GM10248 (cell line): ENCODE measurements around the gene RIC3.
A peak's percentile ranks its signal among the peaks of the same experiment; 100 is the strongest.

Source experiments
- CTCF ChIA-PET: fragments of 300-600 bp; sonication (Branson Sonifier 250); formaldehyde crosslinking; extraction: SDS; loops from one replicate; lab custom pipeline; 2021; ENCODE audit warnings: antibody characterized with exemption; lab: Yijun Ruan, JAX
- POLR2A ChIA-PET: fragments of 350-650 bp; sonication (Branson Sonifier 250); formaldehyde crosslinking; extraction: SDS; loops from one replicate; lab custom pipeline; 2020; ENCODE audit warnings: antibody characterized with exemption; lab: Yijun Ruan, JAX
- DNase-seq: peaks from one replicate; pipeline ENCODE4 v3.0.0; 2012; ENCODE audit errors: extremely low spot score
- TF ChIP-seq, protein P1 (sequence below): IDR thresholded peaks from 2 replicates; pipeline ENCODE4 v1.5.1; 2012; ENCODE audit warnings: mild to moderate bottlenecking, low read depth; ENCODE audit errors: extremely low read depth, missing control alignments, control extremely low read depth

Gene RIC3

GRCh38 chr11:8080069-8080670, 88.7 kb downstream of the RIC3 start:
- ChIA-PET CTCF (interaction anchor here (1.6 to 3.4 kb wide), 5 partner anchors 8 to 74 kb away, joined by 6 to 16 read pairs (median 11); no protein-coding TSS in a partner anchor), POLR2A (no interaction called here)
- no peak for DNase-seq
- TF ChIP-seq, protein P1, sequence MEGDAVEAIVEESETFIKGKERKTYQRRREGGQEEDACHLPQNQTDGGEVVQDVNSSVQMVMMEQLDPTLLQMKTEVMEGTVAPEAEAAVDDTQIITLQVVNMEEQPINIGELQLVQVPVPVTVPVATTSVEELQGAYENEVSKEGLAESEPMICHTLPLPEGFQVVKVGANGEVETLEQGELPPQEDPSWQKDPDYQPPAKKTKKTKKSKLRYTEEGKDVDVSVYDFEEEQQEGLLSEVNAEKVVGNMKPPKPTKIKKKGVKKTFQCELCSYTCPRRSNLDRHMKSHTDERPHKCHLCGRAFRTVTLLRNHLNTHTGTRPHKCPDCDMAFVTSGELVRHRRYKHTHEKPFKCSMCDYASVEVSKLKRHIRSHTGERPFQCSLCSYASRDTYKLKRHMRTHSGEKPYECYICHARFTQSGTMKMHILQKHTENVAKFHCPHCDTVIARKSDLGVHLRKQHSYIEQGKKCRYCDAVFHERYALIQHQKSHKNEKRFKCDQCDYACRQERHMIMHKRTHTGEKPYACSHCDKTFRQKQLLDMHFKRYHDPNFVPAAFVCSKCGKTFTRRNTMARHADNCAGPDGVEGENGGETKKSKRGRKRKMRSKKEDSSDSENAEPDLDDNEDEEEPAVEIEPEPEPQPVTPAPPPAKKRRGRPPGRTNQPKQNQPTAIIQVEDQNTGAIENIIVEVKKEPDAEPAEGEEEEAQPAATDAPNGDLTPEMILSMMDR, result no peak

- no peak for DNase-seq
- ChIA-PET POLR2A (no interaction called here), CTCF (interaction anchor here (0.8 to 3.4 kb wide), 6 partner anchors 9 to 73 kb away, joined by 3 to 16 read pairs (median 10); no protein-coding TSS in a partner anchor)
- TF ChIP-seq, protein P1, result no peak
Measured at GRCh38 chr11:8079111-8079675, 89.6 kb downstream of the RIC3 start.

- CTCF ChIA-PET, result no interaction called here
- POLR2A ChIA-PET, result no interaction called here
- TF ChIP-seq, protein P1, result no peak
- DNase-seq, result no peak
Measured at GRCh38 chr11:8075119-8075726, 93.6 kb downstream of the RIC3 start.

DNA sequence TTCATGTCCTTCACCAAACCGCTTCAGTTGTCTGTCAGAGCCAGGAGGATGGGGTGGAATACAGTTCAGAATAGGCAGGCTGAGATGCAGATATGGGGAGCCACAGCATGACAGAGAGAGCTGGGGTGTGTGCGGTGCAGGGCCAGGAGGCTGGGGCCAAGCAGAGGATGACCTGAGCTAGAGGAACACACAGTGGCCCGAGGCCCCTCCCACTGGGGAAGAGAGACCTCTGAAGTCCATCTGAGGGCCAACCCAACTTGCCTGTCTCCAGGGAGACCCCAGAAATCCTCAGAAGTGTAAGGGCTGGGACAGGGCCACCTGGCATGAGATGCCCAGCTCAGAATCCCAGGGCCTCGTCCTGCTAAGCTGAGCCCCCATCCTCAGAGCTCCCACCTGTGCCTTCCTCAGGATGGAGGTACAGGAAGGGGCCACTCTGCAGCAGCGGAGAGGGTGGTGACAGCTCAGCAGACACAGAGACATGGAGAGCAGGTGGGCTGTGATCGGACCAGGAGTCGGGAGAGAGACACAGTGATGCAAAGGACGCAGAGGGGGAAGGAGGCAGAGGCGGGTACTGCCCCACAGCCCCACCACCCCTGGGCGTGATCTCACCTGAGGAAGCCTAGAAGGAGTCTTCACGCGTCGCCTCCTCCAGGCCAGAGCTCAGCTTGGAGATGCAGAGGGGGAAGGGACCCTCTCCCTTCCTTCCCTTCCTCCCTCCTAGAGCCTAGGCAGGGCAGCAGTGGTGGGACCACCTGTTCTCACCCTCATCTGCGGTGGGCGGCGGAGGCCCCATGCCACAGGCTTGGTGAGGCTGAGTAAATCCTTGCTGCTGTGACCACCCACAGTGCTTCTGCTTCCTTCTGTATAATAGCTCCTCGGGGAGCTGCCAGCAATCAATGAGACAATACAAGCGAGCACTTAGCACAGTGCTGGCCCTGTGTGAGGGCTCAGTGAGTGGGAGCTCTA, 96.9 kb downstream of the RIC3 start:
- ChIA-PET CTCF (interaction anchor here (1.0 to 4.2 kb wide), 6 partner anchors 18 to 66 kb away, joined by 3 to 20 read pairs (median 11); no protein-coding TSS in a partner anchor), POLR2A (no interaction called here)
- no peak for DNase-seq
- TF ChIP-seq, protein P1, result no peak

- ChIA-PET POLR2A (no interaction called here), CTCF (interaction anchor here (1.1 to 4.2 kb wide), 4 partner anchors 19 to 37 kb away, joined by 3 to 20 read pairs (median 16); no protein-coding TSS in a partner anchor)
- peak; percentile 59 for DNase-seq
- TF ChIP-seq, protein P1, result peak; percentile 30
Measured at GRCh38 chr11:8070417-8071115, 98.3 kb downstream of the RIC3 start.
